Activated B cell treated with CpG ODN at 0.5 μM for 24 hours (primary cell): Measurements from ENCODE around the gene PLA2G12A. TPM values are rescaled to one million over a fixed set of nuclear protein-coding genes. Genes with fewer than 3 reads are reported as not detected.
A peak's percentile ranks its signal among the peaks of the same experiment; 100 is the strongest.

Source experiments
- ATAC-seq: fragments of 200-7000 bp; cut with Tn5 transposase; one replicate; pipeline ENCODE4 v1.10.0; 2021; ENCODE audit warnings: low read depth, mild to moderate bottlenecking, moderate library complexity
- CTCF ChIA-PET: fragments of 350-600 bp; sonication (Branson Sonifier 250); formaldehyde crosslinking; loops from one replicate; lab custom pipeline; 2021; ENCODE audit warnings: antibody characterized with exemption; lab: Charles Lee
- POLR2A ChIA-PET: fragments of 350-600 bp; sonication (Branson Sonifier 250); formaldehyde crosslinking; loops from one replicate; lab custom pipeline; 2021; ENCODE audit warnings: antibody characterized with exemption; lab: Charles Lee
- DNase-seq: peaks from one replicate; pipeline ENCODE4 v3.0.0; 2022
- H3K27ac Mint-ChIP-seq: one replicate; pipeline ENCODE4 v1.8.0; 2020; ENCODE audit warnings: mixed read lengths
- H3K27me3 Mint-ChIP-seq: one replicate; pipeline ENCODE4 v1.8.0; 2021; ENCODE audit warnings: mixed read lengths
- H3K36me3 Mint-ChIP-seq: one replicate; pipeline ENCODE4 v1.8.0; 2021; ENCODE audit warnings: low read depth, mixed read lengths
- H3K4me1 Mint-ChIP-seq: one replicate; pipeline ENCODE4 v1.8.0; 2021; ENCODE audit warnings: mixed read lengths
- H3K4me3 Mint-ChIP-seq: one replicate; pipeline ENCODE4 v1.8.0; 2020; ENCODE audit warnings: mild to moderate bottlenecking, mixed read lengths
- H3K9me3 Mint-ChIP-seq: one replicate; pipeline ENCODE4 v1.8.0; 2020; ENCODE audit warnings: mixed read lengths
- CTCF ChIP-seq: fragments of 200-600 bp; IDR thresholded peaks from one replicate; pipeline ENCODE4 v1.8.0; 2022; ENCODE audit warnings: antibody characterized with exemption, mild to moderate bottlenecking
- intact Hi-C: fragments of 100-400 bp; cut with micrococcal nuclease; formaldehyde crosslinking; loops from one replicate; pipeline ENCODE4 v1.15.1; 2024
- total RNA-seq: library from RNA; stranded (reverse); gene quantifications from 2 replicates; pipeline ENCODE4 v1.2.3, GENCODE V29; 2022

The PLA2G12A gene
- total RNA-seq, 1 donor from 2014 or later, result 9.6 TPM

GRCh38 chr4:109702950-109703663 is 26.8 kb downstream of the PLA2G12A start, which contains the start of gene CASP6:
Gene CASP6, minus strand, starts transcription at chr4:109703445. Its CDS starts 50 bp downstream, at chr4:109703395.
- H3K36me3 Mint-ChIP-seq, result no peaks in the 10 kb centered on the region
- peaks cover 20% of the 10 kb centered on the region for H3K4me1 Mint-ChIP-seq
- ChIA-PET POLR2A (interaction anchor here (0.7 to 3.1 kb wide), 4 partner anchors 27 to 270 kb away, joined by 3 to 17 read pairs (median 6); partner anchors contain the start of genes MCUB and SEC24B), CTCF (interaction anchor here (1.4 to 2.0 kb wide), 2 partner anchors 27 to 270 kb away, joined by 5 to 7 read pairs; partner anchors contain the start of genes PLA2G12A and SEC24B)
- no peaks in the 10 kb centered on the region for H3K27me3 Mint-ChIP-seq
- H3K9me3 Mint-ChIP-seq, result no peaks in the 10 kb centered on the region
- intact Hi-C loops, result loop anchor here (1.0 to 5.0 kb wide), 8 partner anchors 26 to 289 kb away; partner anchors contain the start of genes GAR1 and SEC24B
- TF ChIP-seq CTCF, result no peak
- H3K4me3 Mint-ChIP-seq, result peak within 1 kb of the TSS; percentile 93
- peak; percentile 66 for DNase-seq
- peak within 1 kb of the TSS; percentile 76 for H3K27ac Mint-ChIP-seq
- peak; percentile 83 for ATAC-seq

- no peaks in the 10 kb centered on the region for H3K9me3 Mint-ChIP-seq
- POLR2A ChIA-PET, result interaction anchor here (0.7 to 3.1 kb wide), 4 partner anchors 29 to 269 kb away, joined by 3 to 17 read pairs (median 6); partner anchors contain the start of genes MCUB and SEC24B
- H3K4me3 Mint-ChIP-seq, result peak overlapping the region; percentile 93
- no peaks in the 10 kb centered on the region for H3K27me3 Mint-ChIP-seq
- no peak for TF ChIP-seq CTCF
- ATAC-seq (no peak), DNase-seq (no peak)
- peaks cover 20% of the 10 kb centered on the region for H3K4me1 Mint-ChIP-seq
- H3K27ac Mint-ChIP-seq, result no peak overlapping the region
- peaks cover 5% of the 10 kb centered on the region for H3K36me3 Mint-ChIP-seq
- CTCF ChIA-PET, result interaction anchor here (1.5 kb wide), 1 partner anchor 268 kb away, joined by 3 read pairs; the partner anchor contains the start of gene SEC24B
- intact Hi-C loops, result loop anchor here (2.0 to 5.0 kb wide), 5 partner anchors 49 to 291 kb away; partner anchors contain the start of gene SEC24B
Observed at GRCh38 chr4:109701566-109702410, 28.1 kb downstream of the PLA2G12A start.

- Mint-ChIP-seq H3K9me3 (no peaks in the 10 kb centered on the region), H3K27me3 (no peaks in the 10 kb centered on the region), H3K4me1 (peaks cover 20% of the 10 kb centered on the region), H3K4me3 (no peak overlapping the region), H3K36me3 (peaks cover 8% of the 10 kb centered on the region), H3K27ac (no peak overlapping the region)
- ATAC-seq (no peak), DNase-seq (no peak)
- intact Hi-C loops, result loop anchor here (5.0 kb wide), 2 partner anchors 47 to 293 kb away; no protein-coding TSS in a partner anchor
- TF ChIP-seq CTCF, result no peak
- CTCF ChIA-PET, result no interaction called here
- POLR2A ChIA-PET, result no interaction called here
Observed at GRCh38 chr4:109699553-109700225, 30.2 kb downstream of the PLA2G12A start.

GRCh38 chr4:109698656-109699055 is 31.2 kb downstream of the PLA2G12A start:
- no peaks in the 10 kb centered on the region for H3K27me3 Mint-ChIP-seq
- POLR2A ChIA-PET, result no interaction called here
- DNase-seq, result no peak
- CTCF ChIA-PET, result no interaction called here
- intact Hi-C loops, result no loop called here
- no peak overlapping the region for H3K27ac Mint-ChIP-seq
- no peak overlapping the region for H3K4me3 Mint-ChIP-seq
- H3K36me3 Mint-ChIP-seq, result peaks cover 15% of the 10 kb centered on the region
- H3K9me3 Mint-ChIP-seq, result no peaks in the 10 kb centered on the region
- TF ChIP-seq CTCF, result no peak
- ATAC-seq, result no peak
- H3K4me1 Mint-ChIP-seq, result peaks cover 14% of the 10 kb centered on the region
